Gastroesophageal sphincter (tissue), 3 donors: Measurements from ENCODE around the gene SECTM1.

ENCODE experiments used
- POLR2A ChIP-seq, 2 donors: fragments of 450-650 bp; IDR thresholded peaks; one replicate each; pipeline ENCODE4 v1.6.1; 2017; ENCODE audit warnings: antibody characterized with exemption in 2 of 2, mild to moderate bottlenecking in 2 of 2, moderate library complexity in 1 of 2
- POLR2AphosphoS5 ChIP-seq: sonication (generic); formaldehyde crosslinking; IDR thresholded peaks from one replicate; pipeline ENCODE4 v1.6.1; 2017; ENCODE audit warnings: antibody characterized with exemption
- TF ChIP-seq, protein P1 (sequence below), 4 experiments: fragments of 200-600 bp in 2 of 4; fragments of 450-650 bp in 2 of 4; sonication (generic) in 1 of 4; IDR thresholded peaks; one replicate each; pipeline ENCODE4 v1.5.1; 2017 to 2019; ENCODE audit warnings: antibody characterized with exemption in 4 of 4, mild to moderate bottlenecking in 2 of 4, moderate library complexity in 2 of 4

DNA sequence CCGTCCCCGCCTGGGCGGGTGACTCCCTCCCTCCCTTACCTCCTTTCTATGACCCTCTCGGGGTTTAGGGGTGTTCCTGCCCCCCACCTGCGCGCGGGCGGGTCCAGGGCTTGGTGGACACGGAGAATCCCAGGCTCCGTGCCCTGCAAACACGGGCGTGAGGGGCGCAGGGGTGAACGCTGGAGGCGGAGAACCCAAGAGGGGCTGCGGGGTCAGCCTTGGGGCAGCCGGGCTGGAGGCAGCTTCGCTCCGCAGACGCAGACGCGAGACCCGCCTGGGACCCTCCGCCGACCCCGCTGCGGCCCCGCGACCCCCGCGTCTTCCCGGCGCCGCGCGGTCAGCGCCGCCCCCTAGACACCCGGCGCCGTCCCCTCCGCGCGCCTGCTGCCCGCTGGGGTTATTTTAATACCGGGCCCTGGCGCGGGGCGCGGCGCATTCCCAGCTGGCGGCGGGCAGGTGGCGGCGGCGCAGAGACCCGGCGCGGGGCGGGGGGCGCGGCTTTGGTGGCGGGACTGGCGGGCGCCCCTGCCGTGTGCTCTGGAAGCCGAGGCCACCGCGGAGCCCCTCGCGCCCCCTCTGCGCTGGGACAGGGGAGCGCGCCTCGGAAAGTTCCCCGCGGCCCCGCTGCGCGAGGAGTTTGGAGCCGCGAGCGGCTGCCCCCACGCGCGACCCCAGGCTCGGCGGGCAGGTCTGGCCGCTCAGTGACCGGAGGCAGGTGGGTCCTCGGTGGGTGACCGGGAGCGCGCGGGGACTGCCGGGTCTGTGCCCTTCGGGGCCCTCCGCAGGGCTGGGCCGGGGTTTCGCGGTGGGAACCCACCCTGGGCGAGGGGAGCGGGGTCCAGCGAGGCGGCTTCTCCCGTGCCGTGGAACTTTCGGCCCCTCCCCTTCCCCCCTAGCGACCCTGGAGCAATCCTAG, 38.0 kb upstream of the SECTM1 start, which contains the start of gene UTS2R:
- TF ChIP-seq, protein P1, sequence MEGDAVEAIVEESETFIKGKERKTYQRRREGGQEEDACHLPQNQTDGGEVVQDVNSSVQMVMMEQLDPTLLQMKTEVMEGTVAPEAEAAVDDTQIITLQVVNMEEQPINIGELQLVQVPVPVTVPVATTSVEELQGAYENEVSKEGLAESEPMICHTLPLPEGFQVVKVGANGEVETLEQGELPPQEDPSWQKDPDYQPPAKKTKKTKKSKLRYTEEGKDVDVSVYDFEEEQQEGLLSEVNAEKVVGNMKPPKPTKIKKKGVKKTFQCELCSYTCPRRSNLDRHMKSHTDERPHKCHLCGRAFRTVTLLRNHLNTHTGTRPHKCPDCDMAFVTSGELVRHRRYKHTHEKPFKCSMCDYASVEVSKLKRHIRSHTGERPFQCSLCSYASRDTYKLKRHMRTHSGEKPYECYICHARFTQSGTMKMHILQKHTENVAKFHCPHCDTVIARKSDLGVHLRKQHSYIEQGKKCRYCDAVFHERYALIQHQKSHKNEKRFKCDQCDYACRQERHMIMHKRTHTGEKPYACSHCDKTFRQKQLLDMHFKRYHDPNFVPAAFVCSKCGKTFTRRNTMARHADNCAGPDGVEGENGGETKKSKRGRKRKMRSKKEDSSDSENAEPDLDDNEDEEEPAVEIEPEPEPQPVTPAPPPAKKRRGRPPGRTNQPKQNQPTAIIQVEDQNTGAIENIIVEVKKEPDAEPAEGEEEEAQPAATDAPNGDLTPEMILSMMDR (IDR thresholded peaks at IDR 0.05): no peak
- TF ChIP-seq POLR2A (IDR thresholded peaks at IDR 0.05) (no peak), POLR2AphosphoS5 (no peak)
